ENCODE results near the gene SHISA5.

SHISA5 gene

DNA sequence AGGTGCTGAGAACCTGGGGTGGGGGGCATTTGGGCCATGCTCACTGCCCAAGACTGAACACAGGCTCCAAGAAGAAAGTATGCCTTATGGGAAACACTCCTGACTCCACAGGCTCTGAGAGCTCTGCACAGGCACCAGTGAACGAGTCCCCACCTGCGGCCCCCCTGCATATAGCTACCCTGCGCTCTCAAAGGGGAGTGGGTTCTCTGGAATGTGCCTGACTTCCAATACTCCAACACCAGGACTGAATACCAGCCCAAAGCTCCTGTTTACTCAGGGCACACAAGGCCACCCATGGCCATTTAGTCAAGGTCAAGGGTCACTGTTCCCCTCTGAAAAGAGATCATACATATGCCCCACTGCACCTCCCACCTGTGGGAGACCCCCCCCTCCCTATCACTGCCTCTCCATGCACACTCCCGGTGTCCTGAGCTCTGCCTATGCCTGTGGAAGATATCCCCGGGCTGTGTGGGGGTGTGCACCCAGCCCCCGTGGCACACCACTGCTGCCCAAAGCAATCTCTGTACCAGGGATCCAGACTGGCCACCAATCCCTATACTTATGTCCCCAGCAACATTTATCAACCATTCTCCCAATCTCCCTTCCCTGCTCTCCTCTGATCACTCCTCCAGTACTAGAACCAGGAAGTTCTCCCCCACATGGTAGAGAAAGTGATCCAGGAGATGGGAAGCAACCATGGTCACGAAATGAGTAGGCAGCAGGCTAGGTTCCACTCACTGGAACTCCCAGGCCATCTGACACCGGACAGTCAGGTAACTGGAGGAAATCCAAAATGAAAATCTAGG is 72.5 kb downstream of the SHISA5 start:
- DNase-seq (ENCODE audit: low read depth in 3 of 3), result no peak

DNA sequence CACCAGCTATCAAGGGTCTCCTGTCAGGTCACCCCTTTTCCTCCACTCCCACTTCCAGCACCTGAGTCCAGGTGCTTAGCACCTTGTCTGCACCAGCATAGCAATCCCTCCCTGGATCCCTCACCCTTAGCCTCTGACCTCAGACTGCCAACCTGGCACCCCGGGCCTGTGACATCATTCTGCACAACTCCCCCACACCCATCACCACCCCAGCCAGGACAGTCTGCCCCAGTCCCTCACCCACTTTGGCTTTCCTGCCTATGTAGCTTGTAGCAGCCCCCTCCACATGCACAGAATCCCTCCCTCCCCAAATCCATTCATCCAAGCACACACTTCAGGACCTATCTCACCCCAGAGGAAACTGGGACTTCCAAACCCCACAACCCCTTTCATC is 73.3 kb downstream of the SHISA5 start:
- no peak for DNase-seq (ENCODE audit: low read depth in 3 of 3)

DNA sequence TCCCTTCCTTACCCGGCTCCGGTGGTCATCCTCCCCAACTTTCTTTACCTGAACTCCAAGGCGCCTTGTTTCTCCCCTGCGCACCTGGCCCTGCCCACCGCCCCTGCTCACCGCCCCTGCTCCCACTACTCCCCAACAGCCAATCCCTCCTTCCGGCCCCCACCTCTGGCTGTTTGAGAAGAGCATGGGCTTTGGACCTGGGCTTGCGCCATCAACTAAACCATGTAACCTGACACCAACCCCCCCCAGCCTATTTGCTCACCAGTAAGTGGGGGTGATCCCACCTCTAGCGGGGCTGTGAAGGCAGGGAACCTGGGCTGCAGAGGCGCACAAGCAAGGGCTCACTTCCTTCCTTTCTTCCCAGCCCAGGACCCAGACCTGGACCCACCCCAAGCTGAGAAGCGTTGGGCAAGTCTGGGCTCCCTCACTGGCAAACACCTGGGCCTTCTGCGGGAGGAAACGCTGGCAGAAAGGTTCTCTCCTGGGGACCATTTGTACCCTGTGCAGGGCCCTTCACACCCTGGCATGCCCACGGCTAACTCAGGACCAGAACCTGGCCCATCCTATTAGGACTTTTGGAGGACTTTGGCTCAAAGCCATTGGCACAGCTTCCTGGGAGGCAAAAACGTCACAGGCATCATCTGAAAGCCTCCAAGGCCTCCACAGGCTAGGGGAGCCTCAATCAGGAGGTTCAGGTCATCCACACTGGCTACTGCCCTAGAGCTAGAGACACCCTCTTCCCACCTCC is 73.8 kb downstream of the SHISA5 start, which contains the start of gene PLXNB1:
TSS of gene PLXNB1 (minus strand) at position 127 of the 748 bp plus-strand sequence. CDS start 5,475 bp downstream, outside the sequence.
- DNase-seq (ENCODE audit: low read depth in 3 of 3), result no peak

DNA sequence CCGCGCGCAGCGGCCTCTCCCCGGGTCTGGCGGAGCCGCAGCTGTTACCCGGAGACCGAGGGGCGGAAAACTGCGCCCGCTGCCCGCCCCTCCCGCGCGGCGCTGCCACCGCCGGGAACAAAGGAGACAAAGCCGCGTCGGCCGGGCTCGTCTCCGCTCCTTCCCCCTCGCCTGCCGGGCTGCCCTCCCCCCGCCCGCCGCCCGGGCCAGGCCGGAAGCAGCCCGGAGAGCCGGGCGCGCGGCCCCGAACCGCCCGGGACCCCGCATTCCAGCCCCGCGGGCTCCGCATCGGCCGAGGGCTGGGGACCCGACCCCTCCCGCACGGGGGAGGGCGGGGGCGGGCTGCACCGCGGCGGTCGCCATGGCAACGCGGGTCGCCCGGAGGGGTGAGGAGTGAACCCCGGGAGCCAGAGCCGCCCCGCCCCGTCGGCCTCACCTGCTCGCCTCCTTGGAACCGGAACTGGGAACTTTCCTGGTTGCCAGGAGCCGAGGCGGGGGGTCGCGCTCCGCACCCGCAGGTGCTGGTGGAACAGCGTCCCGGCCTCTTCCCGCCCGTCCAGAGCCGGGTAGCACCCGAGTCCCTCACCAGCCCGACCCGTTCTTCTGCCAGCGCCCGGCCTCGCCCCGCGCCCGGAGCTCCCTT is 74.5 kb downstream of the SHISA5 start:
- DNase-seq (ENCODE audit: low read depth in 3 of 3), result peak; percentile 47 to 53 (median 47)

DNA sequence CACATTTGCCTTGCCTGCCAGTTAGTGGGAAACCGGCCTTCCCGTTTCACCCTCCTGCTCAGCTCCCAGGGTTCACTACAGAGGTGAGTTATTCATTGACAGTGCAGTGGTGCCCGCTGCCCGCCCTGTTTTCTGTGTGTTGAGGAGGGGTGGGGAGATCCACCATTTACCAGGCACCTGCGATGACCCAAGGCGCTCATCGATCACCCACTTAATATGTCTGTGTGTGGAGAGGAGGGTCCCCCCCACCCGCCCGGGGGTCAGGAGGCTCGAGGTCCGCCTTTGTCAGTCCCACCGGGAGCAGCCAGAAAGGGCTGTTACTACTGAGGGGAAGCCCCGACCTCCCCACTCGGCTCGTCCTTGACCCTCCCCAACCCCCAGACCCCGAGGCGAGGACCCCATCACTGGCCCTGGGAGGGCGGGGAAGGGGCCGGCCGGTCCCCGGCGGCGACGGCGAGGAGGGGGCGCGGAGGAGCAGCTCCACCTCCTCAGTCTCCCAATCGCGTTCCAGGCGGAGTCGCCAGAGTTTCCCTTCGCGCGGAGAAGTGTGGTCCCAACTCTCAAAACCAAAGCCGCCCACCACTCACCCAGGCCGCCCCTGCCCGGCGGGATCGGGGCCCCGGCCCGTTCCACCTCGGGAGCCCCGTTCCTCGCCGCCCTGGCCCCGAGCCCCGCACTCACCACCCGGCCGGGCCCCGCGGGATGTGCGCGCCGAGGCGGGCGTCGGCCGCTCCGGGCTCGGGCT is 75.2 kb downstream of the SHISA5 start:
- no peak for DNase-seq (ENCODE audit: low read depth in 3 of 3)

DNA sequence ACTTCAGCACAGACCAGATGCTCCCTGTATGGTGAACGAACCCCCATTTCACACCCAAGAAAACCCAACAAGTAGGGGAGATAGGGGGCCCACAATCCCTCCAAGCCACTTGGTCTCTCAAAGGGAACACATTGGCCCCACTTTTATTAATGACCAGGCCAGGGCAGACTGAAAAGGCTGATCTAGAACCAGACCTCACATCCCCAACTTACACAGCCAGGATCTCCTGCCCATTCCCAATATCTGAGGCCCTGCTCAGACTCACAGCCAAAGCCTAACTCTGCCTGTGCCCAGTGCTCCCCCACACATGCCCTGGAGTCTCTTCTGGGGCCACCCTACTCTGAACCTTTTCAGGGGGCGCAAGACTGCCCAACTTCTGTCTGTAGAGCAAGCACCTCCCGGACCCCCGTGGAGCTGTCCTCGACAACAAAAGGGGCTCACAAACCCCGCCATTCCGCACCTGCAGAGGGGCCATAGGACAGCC is 75.8 kb downstream of the SHISA5 start:
- no peak for DNase-seq (ENCODE audit: low read depth in 3 of 3)

DNA sequence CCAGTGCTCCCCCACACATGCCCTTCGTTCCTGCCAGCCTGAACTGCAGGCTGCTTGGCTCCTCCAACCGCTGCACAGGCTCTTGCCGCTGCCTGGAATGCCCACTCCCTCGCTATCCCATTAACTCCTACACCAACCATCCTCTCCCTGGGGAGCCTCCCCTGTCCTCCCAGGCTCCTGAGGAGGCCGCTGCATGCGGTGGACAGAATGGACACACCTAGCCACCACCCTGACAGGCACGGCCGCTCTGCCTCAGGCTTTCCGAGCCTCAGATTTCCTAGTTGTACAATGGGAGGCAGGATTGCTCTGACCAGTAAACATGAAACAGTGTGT is 76.4 kb downstream of the SHISA5 start:
- DNase-seq (ENCODE audit: low read depth in 3 of 3), result no peak

DNA sequence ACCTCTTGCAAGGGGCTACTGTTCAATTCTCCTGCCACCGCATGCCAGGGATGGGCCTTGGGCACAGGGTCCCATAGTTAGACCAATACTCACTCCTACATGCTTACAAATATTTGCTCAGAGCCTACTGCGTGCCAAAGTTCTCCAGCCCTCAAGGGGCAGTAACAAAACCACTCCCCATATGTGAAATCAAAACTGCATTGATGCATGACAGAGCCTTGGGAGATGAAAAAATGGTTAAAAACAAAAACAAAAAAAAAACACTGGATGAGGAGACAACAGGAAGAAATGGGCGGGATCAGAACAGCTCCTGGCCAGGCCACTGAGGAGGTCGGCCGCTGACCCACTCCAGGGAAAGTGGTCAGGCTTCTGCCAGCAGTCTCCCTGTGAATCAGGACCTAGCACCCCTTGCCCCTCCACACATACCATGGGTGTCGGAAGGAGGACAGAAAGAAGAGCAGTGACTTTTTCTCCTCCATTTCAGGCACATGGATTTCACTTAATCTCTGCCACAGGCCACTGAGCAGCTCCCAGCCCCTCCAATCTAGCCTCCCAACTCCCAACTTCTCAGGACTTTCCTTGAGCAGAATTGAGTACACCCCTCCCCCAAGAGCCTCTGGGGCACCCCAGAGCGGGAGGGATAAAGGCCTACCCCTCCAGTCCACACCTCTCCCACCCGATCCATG is 76.9 kb downstream of the SHISA5 start:
- no peak for DNase-seq (ENCODE audit: low read depth in 3 of 3)

DNA sequence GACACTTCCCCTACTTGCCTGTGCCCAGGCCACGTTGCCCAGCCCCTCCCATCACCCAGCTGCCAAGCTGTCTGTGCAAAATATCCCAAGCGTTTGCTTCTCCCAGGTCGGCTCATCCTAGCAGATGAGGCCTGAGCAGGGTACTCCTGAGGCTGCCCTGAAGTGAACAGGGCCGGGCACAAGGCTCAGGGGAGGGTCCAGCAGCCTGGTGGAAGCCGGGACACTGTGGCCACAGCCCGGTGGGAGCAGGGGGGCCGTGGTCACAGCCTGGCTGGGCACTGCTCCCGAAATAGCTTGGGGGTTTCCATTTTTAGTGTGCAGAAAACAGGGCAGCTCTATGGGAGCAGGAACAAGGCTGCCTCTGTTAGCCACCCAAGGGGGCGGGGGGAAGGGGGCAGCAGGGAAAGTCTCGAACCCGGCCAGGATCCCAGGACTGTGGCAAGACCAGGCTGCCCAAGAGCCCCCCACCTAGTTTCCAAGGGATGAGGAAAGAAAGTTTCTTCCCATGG is 77.5 kb downstream of the SHISA5 start:
- no peak for DNase-seq (ENCODE audit: low read depth in 3 of 3)

DNA sequence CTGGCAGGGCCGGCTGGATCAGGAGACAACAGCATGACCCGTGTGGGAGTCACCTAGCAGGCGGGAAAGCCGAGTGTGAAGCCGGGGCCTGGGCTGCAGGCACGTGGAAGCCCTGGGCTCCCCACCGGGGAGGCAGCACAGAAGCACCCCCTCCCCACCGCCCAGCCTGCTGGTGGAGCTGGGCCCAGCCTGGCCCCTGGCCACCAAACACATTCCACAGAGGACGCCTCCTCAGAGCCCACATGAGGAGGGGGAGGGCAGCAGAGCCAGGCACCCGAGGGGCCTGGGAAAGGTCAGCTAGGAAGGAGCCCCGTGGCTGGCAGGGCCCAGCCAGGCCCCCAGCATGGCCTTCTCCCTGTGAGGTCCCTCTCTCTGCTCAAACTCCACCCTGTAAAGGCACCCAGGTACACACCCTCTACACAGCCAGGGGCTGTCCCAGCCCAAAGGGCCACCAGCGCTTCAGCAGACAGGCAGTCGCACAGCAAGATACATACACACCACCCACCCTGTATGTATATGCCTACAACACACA is 78.6 kb downstream of the SHISA5 start:
- no peak for DNase-seq (ENCODE audit: low read depth in 3 of 3)

DNA sequence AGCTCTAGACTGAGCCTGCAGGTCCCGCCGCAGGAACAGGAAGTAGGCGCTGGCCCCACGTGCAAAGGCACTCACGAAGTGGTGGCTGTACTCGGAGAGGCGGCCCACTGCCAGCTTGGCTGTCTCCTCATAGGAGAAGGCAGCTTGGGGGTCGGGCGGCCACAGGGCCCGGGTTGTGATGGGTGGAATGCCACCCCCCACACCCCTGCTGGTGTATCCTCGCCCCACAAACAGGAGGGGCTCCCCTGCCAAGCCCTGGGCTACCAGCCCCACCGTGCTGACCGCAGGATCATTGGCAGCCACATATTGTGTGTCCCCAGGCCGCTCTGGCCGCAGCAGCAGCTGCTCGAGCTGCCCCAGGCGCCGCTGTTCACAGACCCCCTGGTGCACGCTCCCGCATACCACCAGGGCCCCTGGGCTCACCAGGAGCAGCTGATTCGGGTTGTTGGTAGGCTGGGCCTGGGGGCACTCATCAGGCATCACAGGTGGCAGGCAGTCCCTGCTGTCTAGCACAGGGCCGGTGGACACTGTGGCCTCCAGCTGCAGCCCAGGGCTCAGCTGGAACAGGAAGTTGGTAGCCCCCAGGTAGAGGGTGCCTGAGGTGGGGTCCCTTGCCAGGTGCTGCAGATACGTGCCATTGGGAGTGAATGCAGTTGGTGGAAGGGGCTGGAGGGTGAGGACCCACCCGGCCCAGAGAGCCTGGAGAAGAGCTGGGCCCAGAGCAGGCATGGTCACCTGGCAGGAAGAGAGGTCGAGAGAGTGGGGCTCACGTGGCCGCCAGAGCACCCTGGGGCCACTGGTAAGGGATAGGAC is 79.9 kb downstream of the SHISA5 start:
- DNase-seq (ENCODE audit: low read depth in 3 of 3), result no peak

DNA sequence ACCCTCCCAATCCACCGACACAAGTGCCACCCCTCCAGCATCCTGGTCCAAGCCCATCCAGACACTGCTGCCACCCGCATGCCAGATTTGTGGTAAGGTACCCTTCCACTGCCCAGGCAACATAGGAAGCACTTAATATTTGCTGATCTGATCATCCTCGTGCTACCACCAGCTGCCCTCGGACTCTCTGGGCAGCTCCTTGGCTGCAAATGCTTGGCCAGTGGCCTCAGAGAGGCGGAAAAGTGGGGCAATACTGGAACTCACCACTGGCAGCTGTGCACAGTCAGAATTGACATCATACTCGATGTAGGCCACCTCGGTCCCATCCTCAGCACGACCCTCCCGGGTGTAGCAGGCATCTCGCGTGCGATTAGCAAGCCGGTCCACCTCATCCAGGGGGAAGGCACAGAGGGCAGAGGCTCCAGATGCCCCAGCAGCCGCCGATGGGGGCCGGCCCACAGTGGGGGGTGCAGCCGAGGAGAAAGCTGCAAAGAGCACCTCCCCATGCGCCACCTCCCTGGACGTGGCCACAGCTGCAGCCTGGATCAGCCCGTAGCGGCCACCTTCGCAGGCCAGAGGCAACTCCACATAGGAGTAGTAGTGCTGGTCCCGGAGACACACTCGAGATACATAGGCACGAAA is 80.6 kb downstream of the SHISA5 start:
- DNase-seq (ENCODE audit: low read depth in 3 of 3), result no peak

DNA sequence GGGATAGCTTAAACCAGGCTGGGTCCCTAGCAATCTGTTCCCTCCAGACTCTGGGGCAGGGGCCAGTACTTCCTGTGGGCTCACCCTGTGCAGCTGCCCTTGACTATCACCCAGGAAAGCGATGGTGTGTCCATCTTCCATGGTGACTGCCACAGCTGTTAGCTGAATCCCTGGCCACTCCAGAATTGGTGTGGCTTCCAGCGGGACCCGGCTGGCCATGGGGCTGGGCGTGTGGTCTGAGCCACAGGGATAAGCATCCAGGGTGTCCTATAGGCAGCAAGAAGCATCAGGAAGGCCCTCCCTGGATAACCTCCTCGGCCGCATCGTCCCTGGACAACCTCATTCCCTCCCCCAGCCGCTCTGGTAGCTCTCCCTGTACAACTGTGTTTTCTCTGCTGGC is 81.3 kb downstream of the SHISA5 start:
- DNase-seq (ENCODE audit: low read depth in 3 of 3), result no peak

DNA sequence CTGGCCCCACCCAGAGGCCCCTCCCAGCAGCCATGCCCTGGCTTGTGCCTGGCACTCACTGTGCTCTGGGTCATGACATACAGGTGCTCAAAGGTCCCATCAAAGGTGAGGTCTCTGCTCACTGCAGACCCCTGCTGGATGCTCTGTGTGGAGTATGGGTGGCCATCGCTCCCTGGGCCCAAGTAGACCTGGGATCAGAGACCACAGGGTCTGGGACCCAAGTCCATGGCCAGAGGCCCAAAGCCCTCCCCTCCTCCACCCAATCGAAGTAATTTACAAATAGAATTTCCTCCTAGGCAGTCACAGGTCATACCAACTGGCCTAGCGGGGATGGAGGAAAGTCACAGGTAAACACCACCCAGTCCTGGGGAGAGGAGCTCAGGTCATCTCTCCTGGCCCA is 81.7 kb downstream of the SHISA5 start:
- DNase-seq (ENCODE audit: low read depth in 3 of 3), result no peak

DNA sequence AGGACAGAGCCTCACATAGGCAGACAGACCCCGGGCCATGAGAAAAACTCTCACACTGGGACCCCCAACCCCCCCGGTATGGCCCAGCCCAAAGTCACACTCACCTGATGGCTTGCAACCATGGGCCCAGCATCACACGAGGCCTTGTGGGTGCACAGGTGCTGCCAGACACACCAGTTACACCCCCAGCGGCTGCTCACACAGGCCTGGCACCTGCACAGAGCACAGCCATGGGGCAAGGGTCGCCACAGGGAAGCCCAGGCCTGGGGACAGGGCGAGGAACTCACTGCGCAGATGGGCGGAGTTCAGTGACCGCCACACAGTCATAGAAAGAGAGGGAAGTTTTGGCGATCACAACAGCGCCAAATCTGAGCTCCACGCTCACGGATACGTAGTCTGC is 83.4 kb downstream of the SHISA5 start:
- DNase-seq (ENCODE audit: low read depth in 3 of 3), result no peak

DNA sequence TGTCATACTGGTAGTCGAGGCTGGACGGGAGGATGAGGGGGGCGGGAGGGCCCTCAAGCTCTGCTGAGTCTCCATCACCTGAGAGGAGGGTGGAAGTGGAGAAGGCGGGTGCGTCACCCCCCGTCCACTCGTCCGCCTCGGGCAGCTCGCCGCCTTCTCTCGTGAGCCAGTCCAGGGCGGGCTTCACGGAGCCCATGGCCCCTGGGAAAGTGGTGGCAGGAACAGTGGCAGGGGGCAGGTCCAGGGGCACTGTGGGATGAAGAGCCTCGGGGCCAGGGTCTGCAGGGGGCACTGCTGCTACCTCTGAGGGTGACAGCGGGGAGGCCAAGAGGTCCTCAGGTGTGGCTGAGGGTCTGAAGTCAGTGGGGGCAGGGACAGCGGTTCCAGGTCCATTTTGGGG is 84.4 kb downstream of the SHISA5 start:
- no peak for DNase-seq (ENCODE audit: low read depth in 3 of 3)

DNA sequence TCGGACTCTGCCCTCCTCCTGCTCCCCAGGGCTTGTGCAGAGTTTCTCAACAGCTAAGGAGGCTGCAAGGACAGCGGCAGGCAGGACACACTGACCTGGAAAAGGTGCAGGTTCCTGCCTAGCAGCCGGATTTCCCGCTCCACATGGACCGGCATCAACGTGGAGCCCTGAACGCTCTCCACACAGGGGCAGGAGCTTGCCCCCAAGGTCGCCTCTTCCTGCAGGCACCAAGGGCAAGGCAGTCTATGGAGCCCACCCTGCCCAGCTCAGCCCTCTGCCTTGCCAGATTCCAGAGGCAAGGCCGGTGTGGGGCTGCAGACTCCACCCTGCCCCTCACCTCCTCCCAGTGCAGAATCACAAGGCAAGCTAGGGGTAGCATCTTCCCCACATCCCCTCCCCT is 84.8 kb downstream of the SHISA5 start:
- DNase-seq (ENCODE audit: low read depth in 3 of 3), result no peak

DNA sequence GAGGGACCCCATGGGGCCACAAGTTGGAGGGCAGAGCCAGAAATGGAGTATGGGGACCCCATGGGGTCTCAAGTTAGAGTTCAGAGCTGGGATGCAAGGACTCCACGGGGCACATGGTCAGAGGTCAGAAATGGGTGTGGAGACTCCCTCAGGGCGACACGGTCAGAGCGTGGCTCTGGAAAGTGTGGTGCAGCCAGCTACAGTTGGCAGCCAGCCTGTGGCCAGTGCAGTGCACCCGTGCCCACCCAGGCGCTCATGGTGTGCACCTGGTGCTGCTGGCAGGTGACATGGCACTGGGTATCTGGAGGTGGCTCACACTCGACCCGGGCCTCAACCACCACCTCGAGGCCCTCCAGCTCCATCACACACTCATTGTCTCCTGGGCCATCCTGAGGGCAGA is 85.3 kb downstream of the SHISA5 start:
- no peak for DNase-seq (ENCODE audit: low read depth in 3 of 3)

DNA sequence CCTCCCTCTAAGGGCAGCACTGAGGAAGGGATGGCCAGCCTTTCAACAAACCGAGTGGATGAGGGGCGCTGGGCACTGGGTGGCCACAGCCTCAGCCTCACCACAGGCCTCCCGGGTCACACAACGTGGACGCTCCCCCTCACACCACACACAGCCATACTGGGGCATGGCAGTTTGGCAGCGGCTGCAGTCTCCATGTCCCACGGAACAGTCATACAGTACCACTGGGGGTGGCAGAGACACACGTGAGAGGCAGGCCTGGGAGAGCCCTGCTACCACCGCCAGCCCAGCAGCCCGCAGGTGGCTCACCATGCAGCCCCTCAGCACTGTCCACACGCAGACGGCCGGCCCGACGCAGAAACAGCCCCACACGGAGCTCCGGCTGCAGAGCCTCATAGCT is 85.8 kb downstream of the SHISA5 start:
- no peak for DNase-seq (ENCODE audit: low read depth in 3 of 3)

Measured in stimulated activated CD4-positive, alpha-beta T cell treated with anti-CD3 and anti-CD28 coated beads, TNF-alpha, amount 100 ng/mL, for 4 hours (primary cell).